Stomach (tissue), 4 donors: ENCODE measurements around the gene KRAS.

Experiments
- POLR2AphosphoS5 ChIP-seq, 3 donors: sonication (generic); formaldehyde crosslinking; IDR thresholded peaks; one replicate each; pipeline ENCODE4 v1.6.1; 2016; ENCODE audit warnings: antibody characterized with exemption in 3 of 3
- TF ChIP-seq, protein P1 (sequence below), 7 experiments: fragments of 450-650 bp in 4 of 7; fragments of 200-600 bp in 3 of 7; sonication (generic) in 3 of 7; IDR thresholded peaks; one replicate each; pipeline ENCODE4 v1.5.1; 2016 to 2019; ENCODE audit warnings: antibody characterized with exemption in 7 of 7, control low read depth in 2 of 7, mild to moderate bottlenecking in 1 of 7

GRCh38 chr12:25249931-25250738 lies 594 bp downstream of the KRAS start:
- TF ChIP-seq, protein P1, sequence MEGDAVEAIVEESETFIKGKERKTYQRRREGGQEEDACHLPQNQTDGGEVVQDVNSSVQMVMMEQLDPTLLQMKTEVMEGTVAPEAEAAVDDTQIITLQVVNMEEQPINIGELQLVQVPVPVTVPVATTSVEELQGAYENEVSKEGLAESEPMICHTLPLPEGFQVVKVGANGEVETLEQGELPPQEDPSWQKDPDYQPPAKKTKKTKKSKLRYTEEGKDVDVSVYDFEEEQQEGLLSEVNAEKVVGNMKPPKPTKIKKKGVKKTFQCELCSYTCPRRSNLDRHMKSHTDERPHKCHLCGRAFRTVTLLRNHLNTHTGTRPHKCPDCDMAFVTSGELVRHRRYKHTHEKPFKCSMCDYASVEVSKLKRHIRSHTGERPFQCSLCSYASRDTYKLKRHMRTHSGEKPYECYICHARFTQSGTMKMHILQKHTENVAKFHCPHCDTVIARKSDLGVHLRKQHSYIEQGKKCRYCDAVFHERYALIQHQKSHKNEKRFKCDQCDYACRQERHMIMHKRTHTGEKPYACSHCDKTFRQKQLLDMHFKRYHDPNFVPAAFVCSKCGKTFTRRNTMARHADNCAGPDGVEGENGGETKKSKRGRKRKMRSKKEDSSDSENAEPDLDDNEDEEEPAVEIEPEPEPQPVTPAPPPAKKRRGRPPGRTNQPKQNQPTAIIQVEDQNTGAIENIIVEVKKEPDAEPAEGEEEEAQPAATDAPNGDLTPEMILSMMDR (IDR thresholded peaks at IDR 0.05) = no peak
- peak in 2 of 3 donors; percentile 34 to 38 for TF ChIP-seq POLR2AphosphoS5 (IDR thresholded peaks at IDR 0.05)
